HG03571 (cell line): ENCODE results near the gene ELK4.

ENCODE experiments used
- ATAC-seq: cut with Tn5 transposase; IDR thresholded peaks from one replicate; pipeline ENCODE4 v1.9.1; 2021; ENCODE audit not compliant: unreplicated experiment

The ELK4 gene, protein sequence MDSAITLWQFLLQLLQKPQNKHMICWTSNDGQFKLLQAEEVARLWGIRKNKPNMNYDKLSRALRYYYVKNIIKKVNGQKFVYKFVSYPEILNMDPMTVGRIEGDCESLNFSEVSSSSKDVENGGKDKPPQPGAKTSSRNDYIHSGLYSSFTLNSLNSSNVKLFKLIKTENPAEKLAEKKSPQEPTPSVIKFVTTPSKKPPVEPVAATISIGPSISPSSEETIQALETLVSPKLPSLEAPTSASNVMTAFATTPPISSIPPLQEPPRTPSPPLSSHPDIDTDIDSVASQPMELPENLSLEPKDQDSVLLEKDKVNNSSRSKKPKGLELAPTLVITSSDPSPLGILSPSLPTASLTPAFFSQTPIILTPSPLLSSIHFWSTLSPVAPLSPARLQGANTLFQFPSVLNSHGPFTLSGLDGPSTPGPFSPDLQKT

DNA sequence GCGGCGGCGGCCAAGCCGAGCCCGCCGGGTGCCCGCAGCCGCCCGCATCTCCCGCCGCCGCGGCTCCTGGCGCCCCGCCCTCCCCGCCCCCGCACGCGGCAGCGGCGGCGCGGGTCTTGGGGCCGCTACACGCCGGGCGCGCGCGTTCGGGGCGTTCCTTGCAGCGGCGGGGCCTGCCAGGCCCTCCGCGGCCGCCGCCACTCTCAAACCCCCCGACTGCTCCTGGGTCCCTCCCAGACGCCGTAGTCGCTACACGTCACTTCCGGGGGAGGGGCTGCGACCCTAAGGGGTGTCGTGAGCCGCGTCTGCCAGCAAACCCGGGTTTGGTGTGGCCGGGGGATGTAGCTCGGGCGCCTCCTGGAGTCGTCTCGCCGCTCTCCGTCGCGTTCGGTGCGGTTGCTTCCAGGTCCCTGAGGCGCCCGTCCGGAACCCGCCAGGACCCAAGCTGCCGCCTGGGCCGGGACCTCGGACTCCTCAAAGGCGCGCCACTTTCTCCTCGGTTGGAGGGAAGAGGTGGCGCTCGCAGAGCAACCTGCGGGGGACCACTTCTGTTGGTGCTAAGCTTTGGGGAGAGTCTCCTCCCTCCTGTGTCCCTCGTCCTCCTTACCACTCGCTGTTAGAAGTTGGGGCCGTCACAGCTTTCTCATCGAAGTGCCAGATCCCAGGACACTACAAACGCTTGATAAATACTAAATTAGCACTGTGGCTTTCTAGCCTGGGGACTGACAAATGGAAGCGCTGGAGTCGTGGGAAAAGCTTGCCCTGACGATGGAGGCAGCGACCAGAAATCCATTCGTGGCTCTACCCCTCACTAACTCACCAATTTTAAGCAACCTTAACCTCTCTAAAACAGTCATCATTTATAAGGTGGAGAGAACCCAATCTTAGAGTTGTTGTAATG is at the start of gene ELK4:
TSS of gene ELK4 (minus strand) at position 244 of the 901 bp plus-strand sequence. CDS start 8,129 bp downstream, outside the sequence.
- peak; percentile 76 for ATAC-seq

DNA sequence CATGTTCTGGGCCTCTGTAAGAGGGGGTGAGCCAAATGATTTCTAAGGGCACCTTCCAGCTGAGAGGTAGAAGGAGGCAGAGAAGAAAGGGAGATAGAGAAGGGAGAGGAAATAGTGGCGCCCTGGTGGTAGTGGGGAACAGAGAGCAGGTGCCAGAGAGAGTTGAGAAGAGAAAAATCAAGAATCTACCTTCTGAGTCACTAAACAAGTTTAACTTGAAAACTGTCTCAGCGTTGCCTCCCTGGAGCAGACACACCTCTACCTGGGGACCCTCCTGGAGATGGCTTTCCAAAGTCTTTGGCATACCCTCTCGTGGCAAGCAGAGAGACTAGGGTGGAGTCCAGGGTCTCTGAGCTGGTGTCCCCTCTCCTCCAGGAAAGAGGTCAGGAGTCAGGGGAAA is 49.6 kb upstream of the ELK4 start:
- no peak for ATAC-seq

DNA sequence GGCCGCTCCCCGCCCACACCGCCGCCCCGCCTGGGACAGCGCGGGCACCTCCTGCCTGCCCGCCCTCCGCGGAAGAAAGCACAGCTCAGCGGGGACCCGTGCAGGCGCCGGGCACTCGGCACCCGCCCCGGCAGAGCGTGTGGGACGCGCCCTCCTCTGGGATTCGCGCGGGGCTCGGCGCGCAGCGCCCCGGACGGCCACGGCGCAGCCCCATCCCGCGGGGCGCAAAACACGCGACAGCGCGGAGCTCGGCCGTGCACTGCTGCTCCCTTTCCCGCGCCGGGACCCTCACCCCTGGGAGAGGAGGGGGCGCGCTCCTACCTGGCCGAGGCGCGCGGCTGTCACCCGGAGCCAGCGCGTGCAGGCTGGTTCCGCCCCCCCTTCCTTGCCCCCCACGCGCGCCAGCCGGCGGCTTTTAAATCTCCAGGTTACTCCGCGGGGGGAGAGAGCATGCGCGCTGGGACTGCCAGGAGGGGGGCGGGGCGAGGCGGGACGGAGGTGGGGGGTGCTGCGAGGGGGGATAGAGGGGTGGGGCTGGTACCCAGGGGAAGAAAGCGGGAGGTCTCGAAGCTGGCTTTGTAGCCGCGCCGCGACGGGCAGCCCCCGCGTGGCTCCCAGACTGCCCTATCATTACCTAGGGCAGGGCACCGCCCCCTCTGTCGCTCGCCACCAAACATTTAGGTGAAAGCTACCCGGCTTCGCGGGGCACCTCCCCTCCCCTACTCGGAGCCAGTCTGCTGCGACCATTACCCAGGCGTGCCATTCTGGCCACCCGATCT is 48.5 kb upstream of the ELK4 start, which contains the start of gene SLC45A3:
TSS of gene SLC45A3 (minus strand) at position 437 of the 779 bp plus-strand sequence. CDS start 15,853 bp downstream, outside the sequence.
- ATAC-seq, result no peak

DNA sequence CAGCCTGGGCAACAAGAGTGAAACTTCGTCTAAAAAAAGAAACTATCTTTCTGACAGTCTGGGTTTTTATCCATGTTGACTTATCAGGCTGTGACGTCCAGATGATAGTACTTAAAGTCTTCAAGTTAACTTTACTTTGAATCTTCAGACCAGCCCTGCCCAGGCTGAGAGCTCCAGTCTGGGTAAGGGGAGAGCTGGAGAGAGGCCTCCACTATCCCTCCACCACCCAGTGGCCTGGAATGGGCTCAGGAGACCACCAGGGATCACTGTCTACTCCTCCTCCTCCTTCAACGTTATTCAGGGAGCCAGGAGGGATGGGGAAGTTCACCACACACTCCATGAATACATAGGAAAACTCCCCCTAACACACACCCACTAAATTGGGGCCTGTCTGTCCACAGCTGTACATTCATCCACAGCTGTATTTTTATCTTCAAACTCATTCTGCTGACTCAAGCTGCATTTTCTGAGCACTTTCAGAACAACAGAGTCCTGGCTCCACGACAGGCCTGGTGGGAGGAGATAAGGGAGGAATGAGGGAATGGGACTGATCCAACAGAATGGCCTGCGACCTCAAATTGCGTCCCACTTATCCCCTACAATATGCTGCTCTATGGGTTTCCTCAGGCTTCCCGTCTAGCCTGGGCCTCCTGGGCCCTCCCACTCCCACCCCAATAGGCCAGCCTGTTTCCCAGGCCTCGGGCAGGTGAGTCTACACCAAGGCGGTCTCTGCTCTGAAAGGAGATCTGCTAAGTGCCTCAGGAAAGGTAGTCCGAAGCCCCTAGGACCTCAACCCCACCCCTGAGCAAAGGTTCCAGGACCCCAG is 46.7 kb upstream of the ELK4 start:
- no peak for ATAC-seq

DNA sequence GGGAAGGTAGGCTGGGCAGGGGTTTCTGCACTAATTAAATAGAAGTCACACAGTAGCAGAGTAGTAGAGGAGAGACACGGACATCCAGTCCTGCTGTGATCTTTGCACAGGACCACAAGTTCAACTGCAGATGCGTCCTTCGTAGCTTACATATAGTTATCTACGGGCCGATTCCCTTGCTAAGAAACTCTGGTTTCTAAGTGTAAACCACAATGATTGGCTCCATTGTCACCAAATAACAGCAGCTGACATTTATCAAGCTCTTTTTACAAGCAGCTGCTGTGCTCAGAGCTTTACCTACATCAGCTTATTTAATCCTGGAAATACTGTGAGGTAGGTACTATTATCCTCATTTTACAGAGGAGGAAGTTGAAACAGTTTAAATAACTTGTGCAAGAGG is 45.4 kb upstream of the ELK4 start:
- no peak for ATAC-seq

DNA sequence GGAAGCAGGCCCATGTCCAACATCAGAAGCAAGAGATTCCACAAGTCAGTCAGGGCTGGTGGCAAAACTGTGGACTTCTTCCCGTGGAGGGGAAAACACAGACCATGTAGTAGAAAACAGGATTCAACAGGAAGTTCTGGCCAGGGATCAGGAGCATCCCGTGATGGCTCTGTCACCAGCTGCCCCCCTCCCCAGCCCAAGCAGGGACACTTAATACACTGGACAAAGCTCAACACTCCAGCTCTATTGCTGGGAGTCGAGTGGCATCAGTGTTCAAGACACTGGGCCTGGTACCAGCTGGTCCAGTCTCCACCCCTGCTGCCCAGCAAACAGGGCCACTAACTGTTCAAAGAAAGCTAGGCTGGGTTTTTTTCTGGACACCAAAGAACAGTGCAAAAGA is 44.8 kb upstream of the ELK4 start:
- no peak for ATAC-seq

DNA sequence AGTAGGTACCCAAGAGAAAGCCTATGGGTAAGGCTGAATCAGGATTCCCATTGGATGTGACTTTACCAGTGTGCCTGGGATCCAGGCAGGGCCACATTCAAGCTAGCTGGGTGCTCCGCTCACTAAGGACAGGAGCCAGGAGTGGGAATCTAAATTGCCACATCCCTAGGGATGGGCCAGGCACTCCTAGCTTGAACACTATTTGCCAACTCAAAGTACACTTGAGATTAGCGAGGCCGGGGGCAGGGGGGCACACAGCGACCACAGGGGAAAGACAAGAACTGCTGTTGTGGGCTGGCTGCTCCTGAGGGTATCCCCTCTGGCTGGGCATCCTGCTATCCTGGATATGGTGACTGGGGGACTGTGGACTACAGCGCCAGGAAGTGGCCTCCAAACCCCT is 44.2 kb upstream of the ELK4 start:
- ATAC-seq, result no peak

DNA sequence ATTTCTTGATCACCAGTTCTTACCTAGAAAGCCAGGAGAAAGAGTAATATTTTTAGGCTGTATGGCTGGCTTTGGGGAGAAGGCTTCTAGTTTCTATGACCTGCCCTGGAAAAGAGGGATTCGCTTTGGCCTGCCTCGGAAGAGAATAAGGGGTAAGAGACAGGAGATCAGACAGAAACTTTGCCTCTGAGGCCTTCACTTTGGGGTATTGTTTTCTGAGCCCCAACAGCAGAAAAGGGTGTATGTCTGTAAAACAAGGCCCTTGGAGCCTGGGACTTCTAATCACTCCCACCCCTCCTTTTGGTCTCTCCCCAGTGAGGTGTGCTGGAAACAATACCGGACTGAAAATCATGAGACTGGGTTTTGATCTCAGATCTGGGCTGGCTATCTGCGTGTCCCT is 43.4 kb upstream of the ELK4 start:
- ATAC-seq, result no peak

DNA sequence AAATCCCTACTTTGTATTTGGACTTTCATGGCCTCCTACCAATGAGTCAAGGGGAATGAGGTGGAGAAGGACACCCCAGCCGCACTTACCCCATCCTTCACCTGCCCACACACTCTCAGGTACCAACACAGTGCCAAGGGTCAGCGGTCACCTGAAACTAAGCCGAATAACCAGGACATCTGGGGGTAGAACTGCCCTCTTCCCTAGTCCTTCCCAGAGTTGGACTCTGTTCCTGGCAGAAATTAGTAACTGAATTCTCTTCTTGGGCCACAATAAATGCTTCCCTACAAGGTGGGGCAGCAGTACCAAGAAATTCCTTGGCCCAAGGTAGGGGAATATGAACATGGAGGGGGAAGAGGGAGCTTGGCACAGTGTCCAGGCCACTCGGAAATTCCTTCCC is 41.2 kb upstream of the ELK4 start:
- ATAC-seq, result no peak

DNA sequence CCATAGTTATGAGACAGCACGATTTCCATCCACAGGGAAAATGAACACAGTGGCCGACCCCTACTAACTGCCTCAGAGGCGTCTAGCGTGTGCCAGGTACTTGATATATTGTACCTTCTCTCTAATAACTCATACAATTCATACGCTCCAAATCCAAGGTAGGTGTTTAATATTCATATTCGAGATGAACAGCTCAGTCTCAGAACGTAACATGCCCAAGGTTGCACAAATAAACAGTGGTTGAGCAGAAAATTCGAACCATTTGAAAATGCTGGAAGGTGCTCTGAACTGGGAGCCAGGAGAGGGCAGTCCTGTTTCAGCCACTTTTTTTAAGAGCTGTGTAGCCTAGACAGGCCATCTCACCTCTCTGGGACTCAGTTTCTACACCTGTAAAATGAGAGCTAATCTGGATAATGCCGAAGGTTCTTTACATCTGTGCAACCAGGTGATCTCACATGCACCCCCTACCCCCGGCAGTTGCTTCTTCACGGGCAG is 40.6 kb upstream of the ELK4 start:
- no peak for ATAC-seq

DNA sequence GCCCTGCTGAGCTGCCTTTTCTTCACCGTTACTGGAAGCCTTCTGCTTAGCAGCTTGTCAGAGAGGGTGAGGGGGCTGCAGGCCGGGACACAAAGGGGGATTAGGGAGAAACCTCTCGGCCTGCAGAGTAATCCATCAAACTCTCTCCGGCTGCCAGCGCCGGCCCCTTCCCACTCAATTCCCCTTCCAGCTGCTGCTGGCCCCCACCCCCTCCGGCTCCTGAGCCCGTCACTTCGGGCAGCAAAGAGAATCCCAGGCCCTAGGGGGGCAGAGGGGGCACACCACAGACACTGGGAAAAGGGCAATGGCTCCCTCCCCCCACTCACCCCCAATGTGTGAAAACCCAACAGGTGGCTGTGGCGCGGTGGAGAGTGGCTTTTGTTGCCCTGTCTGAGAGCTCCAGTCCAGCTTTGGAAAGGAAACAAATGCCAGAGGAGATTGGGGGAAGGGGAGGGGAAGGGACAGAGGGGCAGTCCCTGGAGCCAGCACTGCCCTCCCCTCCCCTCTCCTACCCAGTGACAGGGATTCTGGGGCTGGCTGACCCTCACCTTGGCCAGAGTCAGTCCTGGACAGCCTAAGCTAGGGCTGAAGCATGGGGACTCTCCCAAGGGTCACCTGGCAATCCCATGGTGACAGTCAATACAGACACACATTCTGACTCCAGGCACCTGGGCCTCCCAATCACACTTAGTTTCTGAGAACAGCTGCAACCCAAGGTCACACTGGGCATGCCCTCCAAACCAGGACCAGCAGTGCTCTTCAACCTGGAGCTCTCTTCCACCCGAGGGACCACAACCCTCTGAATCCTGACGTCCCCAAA is 39.0 kb upstream of the ELK4 start:
- no peak for ATAC-seq

DNA sequence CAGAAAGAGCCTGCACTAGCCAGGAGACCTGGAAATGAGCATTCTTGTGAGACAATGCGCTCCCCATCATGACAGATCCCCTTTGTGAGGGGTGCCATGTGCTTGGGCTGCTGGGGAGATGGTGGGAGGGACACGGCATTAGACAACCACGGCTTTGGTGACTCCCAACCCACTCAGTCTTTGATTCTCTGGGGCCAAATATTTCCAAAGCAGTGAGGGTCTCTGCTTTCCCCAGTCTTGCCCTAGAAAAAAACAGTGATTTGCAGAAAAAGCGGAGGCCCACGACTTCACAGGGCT is 38.3 kb upstream of the ELK4 start:
- ATAC-seq, result no peak

DNA sequence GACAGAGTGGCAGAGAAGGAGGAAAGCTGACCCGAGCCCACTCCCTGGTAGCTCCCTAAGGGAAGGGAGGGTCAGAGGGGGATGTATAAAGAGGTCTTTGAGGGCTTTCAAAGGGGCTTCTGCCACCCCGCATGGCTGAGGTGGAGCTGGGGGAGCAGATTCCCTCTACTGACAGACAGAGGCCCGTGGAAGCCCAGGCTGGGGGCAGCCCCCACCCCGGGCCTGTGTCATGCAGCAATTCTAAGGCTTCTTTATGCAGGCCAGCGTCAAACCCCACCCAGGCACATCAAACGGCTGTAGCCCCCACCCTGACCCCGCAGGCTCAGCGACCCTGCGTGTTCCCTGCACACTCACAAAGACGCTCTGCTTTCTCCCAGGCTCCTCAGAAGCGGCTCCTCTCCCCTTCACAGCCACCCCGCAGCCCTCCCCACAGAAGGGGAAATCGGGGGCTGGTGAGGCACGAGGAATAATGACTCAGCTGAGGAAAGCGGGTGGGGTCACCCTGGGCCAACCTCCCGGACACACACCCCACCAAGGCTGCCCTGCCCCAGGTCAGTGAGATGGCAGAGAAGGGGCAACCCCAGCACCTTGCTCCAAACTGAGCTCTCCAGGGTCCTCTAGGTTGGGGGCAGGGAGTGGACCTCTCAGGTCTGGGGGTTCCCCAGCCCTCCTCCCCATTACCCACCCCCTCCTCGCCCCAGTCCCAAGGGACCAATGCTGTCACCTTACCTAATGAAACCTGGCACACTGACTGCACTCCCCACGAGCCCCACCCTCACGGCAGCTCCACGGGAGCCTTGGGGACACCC is 37.7 kb upstream of the ELK4 start:
- no peak for ATAC-seq

DNA sequence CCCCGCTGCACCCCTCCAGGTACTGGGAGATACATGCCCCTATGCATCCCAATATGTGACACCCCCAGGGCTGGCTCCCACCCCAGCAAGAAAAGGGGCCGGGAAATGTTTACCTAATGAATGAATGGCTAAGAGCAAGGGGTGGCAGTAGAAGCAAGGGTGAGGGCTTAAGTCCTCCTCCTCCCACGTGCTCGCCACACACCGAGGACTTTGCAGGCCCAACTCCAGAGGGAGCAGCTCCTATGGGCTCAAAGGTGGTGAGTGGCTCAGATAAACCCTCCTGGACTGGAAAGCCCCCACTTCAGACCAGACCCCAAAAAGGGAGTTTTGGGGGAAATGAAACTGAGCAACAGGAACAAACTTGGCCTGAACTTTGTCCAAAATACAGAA is 37.1 kb upstream of the ELK4 start:
- ATAC-seq, result no peak

DNA sequence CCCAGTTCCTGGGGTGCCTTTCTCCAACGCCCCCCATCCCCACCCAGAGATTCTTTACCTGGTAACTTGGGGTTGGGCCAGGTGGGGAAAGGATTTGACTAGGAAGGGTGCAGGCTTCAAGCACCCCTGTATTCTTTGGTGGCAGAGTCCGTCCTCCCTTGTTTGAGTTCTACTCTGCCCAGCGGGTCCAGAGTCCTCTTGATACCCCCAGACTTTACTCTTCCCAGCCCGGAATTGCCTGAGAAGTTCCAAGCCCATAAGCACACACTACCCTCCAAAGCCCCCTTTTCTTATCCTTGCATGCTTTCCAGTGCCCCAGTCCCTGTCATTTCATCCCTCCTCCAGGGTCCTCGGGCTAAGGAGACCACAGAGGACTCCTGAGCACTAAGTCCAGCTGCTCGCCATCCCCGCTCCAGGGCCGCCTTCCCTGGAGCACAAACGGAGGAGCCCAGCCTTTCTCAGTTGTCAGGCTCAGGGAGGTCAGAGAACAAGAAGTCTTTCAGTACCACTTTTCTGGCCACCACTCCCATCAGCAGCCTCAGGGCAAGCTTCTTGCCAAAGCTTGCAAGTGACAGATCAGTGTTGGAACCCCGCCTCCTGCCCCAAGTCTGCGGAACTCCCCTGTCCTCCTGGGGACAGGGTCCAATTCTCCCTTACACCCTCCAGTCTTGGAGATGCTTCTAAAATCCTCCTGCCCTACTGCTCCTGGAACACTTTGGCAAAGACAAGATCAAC is 36.3 kb upstream of the ELK4 start:
- no peak for ATAC-seq

DNA sequence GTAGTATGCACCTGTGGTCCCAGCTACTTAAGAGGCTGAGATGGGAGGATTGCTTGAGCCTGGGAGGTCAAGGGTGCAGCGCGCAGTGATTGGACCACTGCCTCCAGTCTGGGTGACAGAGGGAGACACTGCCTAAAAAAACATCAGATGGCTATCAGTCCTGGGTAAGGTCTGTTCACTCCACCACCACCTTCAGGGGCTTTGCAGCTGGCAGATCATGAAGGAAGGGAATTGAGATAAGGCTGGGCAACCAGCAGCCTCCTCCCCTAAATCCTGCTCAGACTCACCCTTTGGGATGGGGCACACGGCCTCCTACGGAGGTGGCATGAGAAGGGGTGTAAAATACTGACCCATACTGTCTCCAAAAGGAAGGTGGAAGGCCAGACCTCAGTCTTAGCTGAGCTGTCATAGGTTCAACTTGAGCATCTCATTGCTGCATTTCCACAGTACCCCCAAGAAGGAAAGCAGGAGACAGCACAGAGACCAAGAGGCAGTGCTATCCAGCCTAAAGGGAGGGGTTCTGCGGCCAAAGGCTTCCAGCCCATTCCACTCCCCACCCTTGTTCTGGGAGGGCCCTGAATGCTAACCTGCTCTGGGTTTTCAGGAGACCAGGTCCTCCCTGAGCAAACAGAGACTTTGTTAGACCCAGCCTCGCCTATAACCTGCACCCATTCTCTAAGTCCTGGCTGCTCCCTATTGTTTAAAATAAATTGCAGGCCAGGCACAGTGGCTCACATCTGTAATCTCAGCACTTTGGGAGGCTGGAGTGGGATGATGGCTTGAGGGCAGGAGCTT is 34.8 kb upstream of the ELK4 start:
- ATAC-seq, result no peak
